Progenitor cell of endocrine pancreas (in vitro differentiated cells): Measurements from ENCODE around the gene FAM187B. TPM values are rescaled to one million over a fixed set of nuclear protein-coding genes. Genes with fewer than 3 reads are reported as not detected.

Experiments used
- DNase-seq: peaks from one replicate; pipeline ENCODE4 v3.0.0; 2021; ENCODE audit warnings: low spot score; ENCODE audit not compliant: unreplicated experiment
- H3K27ac Mint-ChIP-seq: 2 replicates; pipeline ENCODE4 v1.8.0; 2021; ENCODE audit warnings: mild to moderate bottlenecking, moderate library complexity, mixed read lengths
- H3K27me3 Mint-ChIP-seq: 2 replicates; pipeline ENCODE4 v1.8.0; 2021; ENCODE audit warnings: mixed read lengths
- H3K36me3 Mint-ChIP-seq: 2 replicates; pipeline ENCODE4 v1.8.0; 2022; ENCODE audit warnings: mixed read lengths; ENCODE audit not compliant: insufficient read depth
- H3K4me1 Mint-ChIP-seq: 2 replicates; pipeline ENCODE4 v1.8.0; 2021; ENCODE audit warnings: low read depth, mixed read lengths
- H3K4me3 Mint-ChIP-seq: 2 replicates; pipeline ENCODE4 v1.8.0; 2021; ENCODE audit warnings: low read depth, mild to moderate bottlenecking, moderate library complexity, mixed read lengths
- H3K9me3 Mint-ChIP-seq: 2 replicates; pipeline ENCODE4 v1.8.0; 2021; ENCODE audit warnings: low read depth, mixed read lengths
- CTCF ChIP-seq: fragments of 200-600 bp; sonication (generic); IDR thresholded peaks from one replicate; pipeline ENCODE4 v1.5.0; 2021; ENCODE audit warnings: antibody characterized with exemption, mild to moderate bottlenecking; ENCODE audit not compliant: unreplicated experiment
- total RNA-seq: library from RNA; stranded (reverse); gene quantifications from 2 replicates; pipeline ENCODE4 v1.2.1, GENCODE V29; 2021

FAM187B gene
- total RNA-seq, 1 donor from 2014 or later = not detected

- Mint-ChIP-seq H3K4me3 (no peak overlapping the region), H3K27me3 (no peaks in the 10 kb centered on the region)
- TF ChIP-seq CTCF = no peak
Measured at GRCh38 chr19:35236638-35237400, 8.3 kb upstream of the FAM187B start.

GRCh38 chr19:35232912-35233311, 4.4 kb upstream of the FAM187B start:
- TF ChIP-seq CTCF = no peak
- DNase-seq = no peak
- no peak overlapping the region for H3K4me3 Mint-ChIP-seq

More at GRCh38 chr19:35236638-35237400, 8.3 kb upstream of the FAM187B start:
- peaks cover 18% of the 10 kb centered on the region for H3K9me3 Mint-ChIP-seq
- H3K4me1 Mint-ChIP-seq = no peaks in the 10 kb centered on the region
- no peak for DNase-seq
- no peak overlapping the region for H3K27ac Mint-ChIP-seq
- H3K36me3 Mint-ChIP-seq = no peaks in the 10 kb centered on the region

GRCh38 chr19:35231956-35232645, 3.6 kb upstream of the FAM187B start:
- Mint-ChIP-seq H3K4me3 (no peak overlapping the region), H3K36me3 (no peaks in the 10 kb centered on the region), H3K27me3 (no peaks in the 10 kb centered on the region), H3K9me3 (no peaks in the 10 kb centered on the region), H3K4me1 (no peaks in the 10 kb centered on the region), H3K27ac (no peak overlapping the region)
- no peak for TF ChIP-seq CTCF
- DNase-seq = no peak

More at GRCh38 chr19:35232912-35233311, 4.4 kb upstream of the FAM187B start:
- Mint-ChIP-seq H3K27me3 (no peaks in the 10 kb centered on the region), H3K27ac (no peak overlapping the region), H3K9me3 (no peaks in the 10 kb centered on the region), H3K36me3 (no peaks in the 10 kb centered on the region), H3K4me1 (no peaks in the 10 kb centered on the region)

GRCh38 chr19:35229601-35230000, 1.1 kb upstream of the FAM187B start:
- no peak for DNase-seq
- H3K27me3 Mint-ChIP-seq = peaks cover 7% of the 10 kb centered on the region
- no peak overlapping the region for H3K4me3 Mint-ChIP-seq
- no peaks in the 10 kb centered on the region for H3K4me1 Mint-ChIP-seq
- H3K27ac Mint-ChIP-seq = peak overlapping the region; percentile 44
- H3K36me3 Mint-ChIP-seq = no peaks in the 10 kb centered on the region
- no peak for TF ChIP-seq CTCF
- no peaks in the 10 kb centered on the region for H3K9me3 Mint-ChIP-seq

- H3K36me3 Mint-ChIP-seq = no peaks in the 10 kb centered on the region
- no peak for TF ChIP-seq CTCF
- peaks cover 7% of the 10 kb centered on the region for H3K27me3 Mint-ChIP-seq
- H3K27ac Mint-ChIP-seq = no peak overlapping the region
- no peaks in the 10 kb centered on the region for H3K4me1 Mint-ChIP-seq
- H3K9me3 Mint-ChIP-seq = no peaks in the 10 kb centered on the region
- DNase-seq = no peak
- no peak overlapping the region for H3K4me3 Mint-ChIP-seq
Measured at GRCh38 chr19:35226748-35227147, 1.8 kb downstream of the FAM187B start.
